Endothelial cell of hepatic sinusoid (primary cell): ENCODE results near the gene POC1A.

ENCODE experiments used
- in situ Hi-C: cut with HindIII; loops from 2 replicates; pipeline ENCODE4 v1.10.0; 2017; ENCODE audit warnings: low sequenced_read_pairs

Gene POC1A

DNA sequence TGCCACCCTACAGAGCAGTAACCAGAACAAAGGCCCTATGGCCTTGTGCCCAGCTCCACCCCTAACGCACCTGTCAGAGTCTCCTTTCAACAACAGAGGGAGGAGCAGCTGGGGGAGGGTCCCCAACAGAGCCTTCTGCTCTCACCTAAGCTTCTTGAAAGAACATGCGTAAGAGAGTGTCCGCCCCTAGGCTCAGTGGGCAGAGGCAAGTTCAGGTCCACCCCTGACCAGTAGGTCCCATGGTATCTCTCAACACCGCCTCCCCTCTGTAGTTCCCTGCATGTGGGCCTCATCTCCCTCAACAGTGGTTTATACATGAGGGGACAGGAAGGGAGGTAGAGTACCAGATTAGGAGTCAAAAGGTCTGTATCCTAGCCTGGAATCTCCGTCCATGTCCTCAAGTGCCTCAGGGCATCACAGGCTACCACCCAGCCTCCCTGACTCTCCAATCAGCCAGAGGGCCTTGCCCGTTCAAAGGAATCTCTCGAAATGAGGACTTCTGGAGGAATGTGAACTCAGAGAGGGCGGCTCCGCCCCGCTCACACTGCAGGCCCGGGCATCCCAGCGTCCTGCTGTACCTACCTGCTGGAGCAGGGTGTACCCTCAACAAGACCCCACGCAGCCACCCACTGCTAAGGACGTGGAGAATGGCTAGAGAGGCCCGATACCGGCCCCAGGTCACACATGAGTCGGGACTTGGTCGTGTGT is 680 bp downstream of the POC1A start:
- in situ Hi-C loops: loop anchor here (5.0 kb wide), 1 partner anchor 61 kb away; no protein-coding TSS in a partner anchor

DNA sequence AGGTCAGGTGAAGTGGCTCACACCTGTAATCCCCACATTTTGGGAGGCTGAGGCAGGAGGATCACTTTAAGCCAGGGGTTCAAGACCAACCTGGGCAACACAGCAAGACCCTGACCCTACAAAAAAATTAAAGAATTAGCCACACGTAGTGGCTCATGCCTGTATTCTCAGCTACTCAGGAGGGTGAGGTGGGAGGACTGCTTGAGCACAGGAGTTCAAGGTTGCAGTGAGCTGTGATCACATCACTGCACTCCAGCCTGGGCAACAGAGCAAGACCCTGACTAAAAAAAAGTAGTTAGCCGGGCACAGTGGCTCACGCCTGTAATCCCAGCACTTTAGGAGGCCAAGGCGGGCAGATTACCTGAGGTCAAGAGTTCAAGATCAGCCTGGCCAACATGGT is 2.2 kb downstream of the POC1A start:
- in situ Hi-C loops: loop anchor here (5.0 kb wide), 1 partner anchor 60 kb away; no protein-coding TSS in a partner anchor

DNA sequence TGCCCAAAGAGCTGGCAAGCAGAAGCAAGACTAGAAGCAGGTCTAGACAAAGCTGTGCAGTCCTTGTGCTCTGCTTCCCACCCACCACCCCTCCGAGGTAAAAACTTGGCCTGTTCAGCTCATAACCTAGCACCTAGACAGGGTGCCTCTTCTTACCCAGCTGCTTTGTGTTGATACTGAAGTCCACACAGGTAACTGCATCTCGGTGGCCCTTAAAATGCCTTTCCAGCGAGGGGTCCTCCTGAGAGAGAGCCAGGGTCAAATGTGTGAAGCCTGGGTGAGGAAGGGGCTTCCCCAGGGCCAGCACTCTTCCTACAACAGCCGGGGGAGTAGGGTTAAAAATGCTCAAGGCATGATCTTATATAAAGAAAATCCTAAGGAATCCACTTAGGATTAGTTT is 3.4 kb downstream of the POC1A start:
- in situ Hi-C loops: loop anchor here (5.0 kb wide), 1 partner anchor 59 kb away; no protein-coding TSS in a partner anchor

DNA sequence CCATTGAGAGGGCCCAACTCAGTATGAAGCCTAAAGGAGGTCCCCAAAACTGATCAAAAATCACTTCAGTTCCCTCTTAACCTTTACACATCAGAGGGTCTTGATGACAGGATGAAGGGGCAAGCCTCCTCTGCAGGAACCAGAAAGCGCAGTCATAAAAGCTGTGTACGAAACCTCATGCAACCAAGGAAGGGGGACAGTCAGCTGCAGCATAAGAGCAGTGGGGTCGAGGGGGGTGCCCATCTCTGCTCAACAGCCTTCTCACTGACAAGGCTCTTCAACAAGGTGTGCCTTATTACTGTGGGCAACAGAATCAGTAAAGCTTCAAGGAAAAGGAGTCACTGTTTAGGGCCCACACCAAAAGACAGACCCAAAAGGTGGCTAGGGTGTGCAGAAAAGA is 3.9 kb downstream of the POC1A start:
- in situ Hi-C loops: loop anchor here (5.0 kb wide), 1 partner anchor 58 kb away; no protein-coding TSS in a partner anchor

DNA sequence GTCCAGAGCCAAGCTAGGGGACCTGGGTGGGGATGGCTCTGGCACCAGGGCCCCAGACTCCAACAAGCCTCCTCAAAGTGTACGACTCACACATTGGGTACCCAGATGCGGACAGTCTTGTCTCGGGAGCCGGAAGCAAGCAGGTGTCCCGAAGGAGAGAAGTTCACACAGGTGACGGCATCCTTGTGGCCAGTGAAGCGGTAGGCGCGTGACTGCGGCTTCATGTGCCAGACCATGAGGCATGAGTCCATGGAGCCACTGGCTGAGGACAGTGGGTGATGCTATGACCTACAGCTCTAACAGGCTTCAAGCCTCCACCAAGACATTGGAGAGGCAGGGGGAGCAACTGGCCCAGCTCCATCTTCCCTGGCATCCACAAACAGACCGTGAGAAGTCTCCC is 4.5 kb downstream of the POC1A start:
- in situ Hi-C loops: loop anchor here (5.0 kb wide), 4 partner anchors 53 to 157 kb away; no protein-coding TSS in a partner anchor

DNA sequence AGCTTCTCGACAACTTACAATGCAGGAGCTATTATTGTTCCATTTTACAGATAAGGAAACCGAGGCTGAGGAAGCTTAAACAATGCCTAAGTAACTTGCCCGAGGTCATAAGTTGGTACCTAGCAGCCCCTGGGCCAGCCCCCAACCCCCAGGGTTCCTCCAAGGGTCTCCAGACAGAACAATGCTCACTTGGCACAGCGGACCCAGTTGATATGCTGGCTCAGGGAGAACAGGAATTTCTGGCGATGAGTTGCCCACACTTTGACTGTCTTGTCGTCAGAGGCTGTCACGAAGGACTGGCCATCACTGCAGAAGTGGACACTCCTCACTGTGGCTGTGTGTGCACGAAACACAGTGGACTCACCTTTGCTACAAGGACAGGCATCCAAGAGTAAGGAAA is 5.2 kb downstream of the POC1A start:
- in situ Hi-C loops: loop anchor here (5.0 kb wide), 3 partner anchors 53 to 157 kb away; no protein-coding TSS in a partner anchor

DNA sequence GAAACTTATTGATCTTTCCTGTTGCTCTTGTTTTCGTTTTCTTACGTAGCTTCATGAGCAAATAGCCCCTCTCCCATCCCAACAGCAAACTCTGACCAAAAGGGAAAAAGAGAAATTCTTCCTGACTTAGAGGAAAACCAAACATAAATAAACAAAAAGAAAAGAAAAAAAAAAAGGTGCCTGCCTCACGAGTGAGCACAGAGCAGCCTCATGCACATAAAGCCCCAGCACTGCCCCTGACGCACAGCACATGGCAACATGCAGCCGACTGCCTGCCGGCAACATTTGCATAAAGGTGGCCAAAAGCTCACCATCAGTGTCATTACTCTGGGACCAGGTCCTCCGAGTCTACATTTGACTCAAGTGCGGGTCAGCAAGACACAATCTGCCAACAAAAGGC is 6.4 kb downstream of the POC1A start:
- in situ Hi-C loops: loop anchor here (5.0 kb wide), 3 partner anchors 54 to 156 kb away; no protein-coding TSS in a partner anchor

DNA sequence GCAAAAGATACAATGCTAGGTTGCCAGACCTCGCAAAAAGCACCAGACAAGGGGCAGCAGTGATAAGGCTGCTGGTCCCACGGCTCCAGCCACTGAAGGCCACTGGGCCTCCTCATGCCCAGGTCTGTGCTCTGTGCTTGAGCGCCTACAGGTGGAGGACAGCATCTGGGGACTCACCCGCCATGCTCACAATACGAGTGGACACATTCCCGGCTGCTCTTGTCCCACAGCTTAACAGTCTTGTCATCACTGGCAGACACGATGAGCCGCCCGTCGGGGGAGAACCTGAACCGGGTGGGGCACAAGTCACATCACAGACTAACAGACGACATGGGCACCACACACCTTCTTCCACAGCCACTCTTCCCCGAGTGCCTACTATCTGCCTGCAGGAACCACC is 7.4 kb downstream of the POC1A start:
- in situ Hi-C loops: loop anchor here (5.0 kb wide), 3 partner anchors 55 to 155 kb away; no protein-coding TSS in a partner anchor

DNA sequence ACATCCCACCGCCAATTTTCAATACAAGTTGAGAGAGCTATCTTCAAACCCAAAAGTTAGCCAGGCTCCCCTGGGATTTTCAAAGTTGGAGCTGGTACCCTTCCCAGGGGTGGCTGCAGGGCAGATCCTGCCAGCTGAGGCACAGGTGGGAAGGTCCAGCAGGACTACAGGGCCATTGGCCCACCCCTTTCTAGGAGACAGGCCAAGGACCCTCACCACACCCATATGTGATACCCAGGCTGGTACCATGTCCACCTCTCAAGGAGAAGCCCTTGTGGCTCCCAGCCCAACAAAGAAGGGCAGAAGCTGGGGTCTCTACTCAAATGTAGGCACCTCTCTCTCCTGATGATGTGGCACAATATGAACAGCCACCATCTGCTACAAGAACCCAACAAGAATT is 8.0 kb downstream of the POC1A start:
- in situ Hi-C loops: loop anchor here (5.0 kb wide), 3 partner anchors 56 to 154 kb away; no protein-coding TSS in a partner anchor

DNA sequence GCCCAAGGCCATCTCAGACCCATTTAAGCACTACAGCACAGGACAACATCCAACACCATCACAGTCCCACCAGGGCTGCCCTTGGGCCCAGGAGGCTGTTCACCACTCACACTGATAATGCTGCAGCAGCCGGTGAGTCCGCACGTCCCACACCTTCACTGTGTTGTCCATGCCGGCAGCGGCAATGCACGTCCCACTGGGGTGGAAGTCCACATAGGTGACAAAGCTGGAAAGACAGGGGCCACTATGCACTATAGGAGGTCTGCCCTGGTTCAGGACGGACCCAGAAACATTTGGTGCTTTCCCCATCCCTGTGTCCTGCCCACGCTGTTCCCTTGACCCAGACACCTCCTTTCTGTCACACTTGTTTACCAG is 8.5 kb downstream of the POC1A start:
- in situ Hi-C loops: loop anchor here (5.0 kb wide), 3 partner anchors 57 to 153 kb away; no protein-coding TSS in a partner anchor

DNA sequence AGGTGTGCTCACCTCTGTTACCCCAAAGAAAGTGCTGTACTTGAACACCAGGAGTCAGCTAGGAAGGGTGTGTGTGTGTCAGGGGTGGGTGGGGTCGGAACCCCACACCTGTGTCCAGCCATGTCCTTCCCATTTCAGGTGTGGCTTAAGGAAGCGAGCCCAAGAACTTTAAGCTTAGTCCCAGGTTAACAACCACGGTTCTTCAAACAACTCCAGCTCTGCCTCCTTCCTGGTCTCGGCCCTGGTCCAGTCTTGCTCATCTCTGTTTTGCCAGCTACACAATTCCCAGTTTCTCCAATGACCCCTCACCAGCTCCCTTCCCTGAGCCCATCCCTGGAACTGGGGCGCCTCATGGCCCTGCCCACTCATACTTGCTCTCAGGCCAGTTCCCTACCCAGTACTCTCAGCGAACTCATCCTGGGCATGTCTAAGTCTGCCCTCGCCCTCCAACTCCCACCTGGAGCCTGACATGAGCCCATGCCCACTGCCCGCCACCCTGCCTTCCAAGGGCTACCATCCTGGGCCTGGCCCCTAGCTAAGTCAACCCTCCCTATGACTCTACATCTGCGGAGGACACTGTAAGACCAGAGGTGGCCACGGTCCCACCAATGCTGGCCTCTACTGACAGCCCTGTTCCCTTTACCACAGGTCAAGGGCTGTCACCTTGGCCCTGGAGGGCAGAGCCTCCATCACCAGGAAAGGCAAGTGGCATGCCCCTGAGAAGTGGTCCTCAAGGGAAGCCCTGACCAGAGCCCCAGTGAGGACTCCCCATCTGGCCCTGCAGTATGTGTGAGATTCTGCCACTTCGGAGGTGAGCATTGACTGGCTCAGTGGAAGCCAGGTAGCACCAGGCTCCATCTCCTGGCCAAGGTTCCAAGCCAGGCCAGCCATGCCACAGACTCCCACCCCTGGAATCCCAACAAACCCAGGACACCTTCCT is 9.2 kb downstream of the POC1A start:
- in situ Hi-C loops: loop anchor here (5.0 kb wide), 3 partner anchors 57 to 153 kb away; no protein-coding TSS in a partner anchor

DNA sequence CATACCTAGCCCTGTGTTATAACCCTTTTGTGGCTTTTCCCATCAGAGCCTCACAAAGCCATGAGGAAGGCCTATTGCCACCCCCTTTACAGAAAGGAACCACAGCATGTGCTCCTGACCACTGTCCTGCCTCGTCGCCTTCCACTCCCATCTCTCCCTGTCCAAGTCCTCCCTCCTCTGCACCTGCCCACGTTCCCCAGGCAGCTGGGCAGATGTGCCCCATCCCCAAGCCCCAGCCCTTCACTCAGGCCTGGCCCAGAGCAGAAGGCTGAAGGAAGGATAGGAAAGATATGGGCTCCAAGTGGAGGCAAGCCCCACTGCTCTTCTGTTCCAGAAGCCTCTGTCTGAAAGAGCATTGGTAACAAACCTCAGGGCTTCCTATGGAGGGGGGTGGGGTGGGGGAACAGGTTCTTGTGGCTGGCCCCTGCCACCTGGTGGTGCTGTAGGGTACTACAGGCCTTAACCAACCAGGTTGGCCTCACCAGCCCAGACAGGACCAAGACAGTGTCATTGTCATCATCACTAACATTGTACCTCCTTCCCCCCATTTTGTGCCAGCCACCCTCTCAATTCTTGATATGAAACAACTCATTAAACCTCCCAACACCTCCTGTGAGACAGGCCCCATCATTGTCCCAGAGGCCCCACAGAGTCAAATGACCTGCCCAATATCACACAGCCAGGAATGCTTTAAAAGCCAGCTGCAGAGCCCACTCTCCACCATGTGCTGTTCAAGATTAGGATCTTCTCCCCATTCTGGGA is 10.0 kb downstream of the POC1A start:
- in situ Hi-C loops: no loop called here

DNA sequence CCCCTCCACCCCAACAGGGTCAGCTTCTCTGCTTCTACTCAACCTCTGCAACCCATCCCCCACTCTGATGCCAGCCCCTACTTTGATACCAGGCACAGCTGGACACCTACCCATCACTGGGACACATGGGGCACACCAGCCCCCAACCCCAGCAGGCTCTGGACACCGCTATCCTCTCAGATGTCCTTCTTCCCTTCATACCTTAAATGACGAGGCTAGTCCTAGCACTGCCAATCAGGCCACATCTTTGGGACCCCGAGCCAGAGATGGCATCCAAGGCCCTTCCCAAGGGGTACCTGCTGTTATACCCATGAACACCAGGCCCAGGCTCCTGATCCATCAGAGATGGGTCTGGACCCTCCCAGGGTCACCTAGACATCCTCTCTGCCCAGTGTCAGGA is 10.6 kb downstream of the POC1A start:
- in situ Hi-C loops: no loop called here

DNA sequence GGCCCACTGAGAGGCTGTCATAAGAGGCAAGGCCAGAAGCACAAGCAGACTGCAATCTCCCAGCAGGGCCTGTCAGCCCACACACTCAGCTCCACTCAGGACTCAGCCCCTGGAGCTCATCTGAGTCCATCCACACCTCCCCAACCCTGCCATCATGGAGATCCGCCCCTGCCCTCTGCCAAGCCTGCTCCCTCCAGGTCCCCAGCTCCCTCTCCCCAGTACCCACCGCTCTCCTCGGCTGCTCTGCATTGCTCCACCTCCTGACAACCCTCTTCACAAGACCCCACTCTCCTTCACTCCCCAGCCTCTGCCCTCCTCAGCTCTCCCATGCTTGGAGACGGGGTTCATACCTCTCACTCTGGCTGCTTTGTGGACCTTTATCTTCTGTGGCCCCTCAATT is 11.1 kb downstream of the POC1A start:
- in situ Hi-C loops: no loop called here

DNA sequence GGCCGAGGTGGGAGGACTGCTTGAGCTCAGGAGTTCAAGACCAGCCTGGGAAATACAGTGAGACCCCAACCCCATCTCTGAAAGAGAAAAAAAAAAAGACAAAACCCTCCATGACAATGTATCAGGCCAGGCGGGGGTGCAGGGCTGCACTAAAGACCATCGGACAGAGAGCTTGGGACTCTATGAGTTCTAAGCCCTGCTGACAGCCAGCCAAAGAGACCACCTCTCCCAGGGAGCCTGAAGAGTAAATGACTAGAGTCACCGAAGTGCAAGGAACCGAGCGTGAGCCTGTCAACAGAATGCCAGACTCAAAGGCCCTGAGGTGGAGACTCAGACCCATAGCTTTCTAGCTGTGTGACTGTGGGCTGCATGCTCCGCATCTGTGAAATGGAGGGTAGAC is 12.5 kb downstream of the POC1A start:
- in situ Hi-C loops: no loop called here

DNA sequence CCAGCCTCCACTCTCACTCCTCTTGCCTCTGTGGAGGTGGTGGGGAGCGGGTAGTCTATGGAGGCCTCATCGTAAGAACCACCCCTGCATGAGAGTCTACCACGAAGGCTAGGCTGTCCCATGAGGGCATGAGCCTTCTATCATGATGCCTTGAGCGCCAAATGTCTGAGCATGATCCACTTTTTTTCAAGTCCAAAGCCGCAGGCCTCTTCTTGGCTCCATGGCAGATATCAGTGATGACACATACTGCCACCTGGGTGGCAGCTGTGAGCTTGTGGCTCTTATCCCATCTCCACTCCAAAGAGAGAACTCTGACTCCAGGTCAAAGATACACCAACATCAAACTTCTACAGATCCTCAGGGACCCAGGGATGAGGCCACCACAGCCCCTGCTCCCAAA is 13.5 kb downstream of the POC1A start:
- in situ Hi-C loops: no loop called here

DNA sequence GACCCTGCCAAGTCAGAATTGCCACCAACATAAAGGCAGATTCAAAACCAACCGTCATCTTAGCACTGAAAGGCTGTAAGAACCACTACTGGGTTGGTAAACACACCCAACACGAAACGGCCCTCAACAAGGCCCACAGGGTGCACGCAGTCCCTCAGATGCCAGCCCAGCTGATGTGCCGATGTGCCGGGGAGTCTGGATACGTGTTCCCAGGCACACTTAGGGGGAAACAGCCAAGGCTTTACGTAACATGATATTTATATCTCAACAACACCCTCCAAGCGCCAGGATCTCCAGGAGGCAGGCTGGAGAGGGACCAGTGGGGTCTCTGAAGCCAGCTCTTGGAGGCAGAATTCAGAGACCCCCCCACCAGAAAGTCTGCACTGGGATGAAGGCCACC is 14.2 kb downstream of the POC1A start:
- in situ Hi-C loops: no loop called here

DNA sequence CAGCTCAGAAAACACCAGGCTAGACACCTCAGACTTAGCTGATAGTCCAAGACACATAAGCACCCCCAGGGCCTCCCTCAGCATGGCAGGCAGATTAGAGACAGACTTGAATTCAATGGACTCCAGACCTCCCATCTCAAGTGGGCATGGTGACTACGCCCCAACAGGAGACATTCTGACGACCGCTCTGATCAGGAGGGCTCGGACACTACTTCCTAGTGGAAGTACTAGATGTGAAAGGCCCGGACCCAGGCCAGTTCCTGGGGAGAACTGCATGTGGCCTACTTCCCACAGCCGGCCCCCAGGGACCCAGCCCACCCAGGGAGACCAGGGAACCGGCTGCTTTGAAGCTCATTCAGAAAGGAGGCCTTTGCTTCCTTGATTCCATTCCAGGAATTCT is 16.9 kb downstream of the POC1A start:
- in situ Hi-C loops: no loop called here

DNA sequence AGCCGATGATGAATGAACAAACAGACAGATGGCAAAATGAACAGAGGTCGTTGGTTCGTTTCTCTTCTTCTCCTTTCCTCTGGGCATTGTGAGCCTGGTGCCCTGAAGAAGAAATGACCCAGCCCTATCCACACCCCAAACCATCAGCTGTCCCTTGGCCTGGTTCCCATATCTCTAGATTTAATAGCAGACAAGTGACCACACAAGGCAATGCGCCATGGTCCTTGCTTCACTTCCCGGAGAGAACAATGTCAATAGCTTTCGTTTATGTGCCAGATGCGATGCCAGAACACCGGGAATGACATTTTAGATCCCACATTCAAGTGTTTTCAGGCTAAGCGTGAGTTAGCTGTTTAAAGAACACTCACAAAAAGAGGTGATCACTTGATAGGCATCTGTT is 17.7 kb downstream of the POC1A start:
- in situ Hi-C loops: no loop called here

DNA sequence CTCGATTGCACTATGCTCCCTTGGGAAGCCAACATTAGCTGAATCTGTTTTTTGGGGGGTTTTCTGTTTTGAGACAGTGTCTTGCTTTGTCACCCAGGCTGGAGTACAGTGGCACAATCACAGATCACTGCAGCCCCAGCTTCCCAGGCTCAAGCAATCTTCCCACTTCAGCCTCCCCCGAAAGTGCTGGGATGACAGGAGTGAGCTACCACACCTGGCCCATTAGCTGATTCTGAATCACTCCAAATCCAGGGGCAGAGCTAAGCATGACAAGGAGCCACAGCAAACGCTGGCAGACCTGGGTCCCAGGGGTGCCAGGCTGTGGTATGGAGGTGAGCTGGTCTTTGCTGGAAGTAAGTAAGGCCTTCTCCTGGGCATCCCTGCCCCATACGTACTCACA is 18.9 kb downstream of the POC1A start:
- in situ Hi-C loops: no loop called here

DNA sequence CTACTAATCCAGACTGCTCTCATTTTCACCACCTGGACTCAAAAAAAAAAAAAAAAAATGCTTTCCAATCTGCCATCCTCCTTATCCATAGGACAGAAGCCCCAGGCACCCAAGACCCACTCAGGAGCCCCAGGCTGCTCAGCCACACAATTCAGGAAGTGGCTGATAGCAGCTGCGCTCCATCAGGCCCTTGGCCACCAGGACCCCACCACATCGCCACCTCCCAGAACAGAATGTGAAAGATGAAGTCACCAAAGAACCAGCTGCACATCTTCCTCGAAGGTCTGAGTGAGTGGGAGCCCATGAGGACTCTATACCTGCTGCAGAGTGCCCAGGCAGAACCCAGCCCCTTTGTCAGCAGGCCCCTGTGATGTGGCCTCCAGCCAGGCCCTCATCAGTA is 19.5 kb downstream of the POC1A start:
- in situ Hi-C loops: no loop called here
